ENCODE measurements around the gene BTG1.

Gene BTG1

GRCh38 chr12:92133171-92133570 lies 12.5 kb downstream of the BTG1 start:
- no peak for DNase-seq (ENCODE audit: low spot score)

- peak; percentile 54 for DNase-seq (ENCODE audit: low spot score)
These were observed 13.4 kb downstream of the BTG1 start for GRCh38 chr12:92132288-92132687.

- no peak for DNase-seq (ENCODE audit: low spot score)
These were observed 14.6 kb downstream of the BTG1 start for GRCh38 chr12:92130999-92131398.

- no peak for DNase-seq (ENCODE audit: low spot score)
These were observed 16.0 kb downstream of the BTG1 start for GRCh38 chr12:92129609-92130008.

GRCh38 chr12:92128612-92129011 lies 17.0 kb downstream of the BTG1 start:
- DNase-seq (ENCODE audit: low spot score) = no peak

GRCh38 chr12:92124689-92125029 lies 21.0 kb downstream of the BTG1 start:
- DNase-seq (ENCODE audit: low spot score) = no peak

- DNase-seq (ENCODE audit: low spot score) = no peak
These were observed 21.6 kb downstream of the BTG1 start for GRCh38 chr12:92123780-92124688.

- no peak for DNase-seq (ENCODE audit: low spot score)
These were observed 22.5 kb downstream of the BTG1 start for GRCh38 chr12:92122941-92123779.

GRCh38 chr12:92121826-92122225 lies 23.8 kb downstream of the BTG1 start:
- DNase-seq (ENCODE audit: low spot score) = no peak

GRCh38 chr12:92118826-92119536 lies 26.7 kb downstream of the BTG1 start:
- DNase-seq (ENCODE audit: low spot score) = no peak

GRCh38 chr12:92114834-92115233 lies 30.8 kb downstream of the BTG1 start:
- DNase-seq (ENCODE audit: low spot score) = no peak

- no peak for DNase-seq (ENCODE audit: low spot score)
These were observed 34.4 kb downstream of the BTG1 start for GRCh38 chr12:92111256-92111655.

GRCh38 chr12:92110083-92110640 lies 35.5 kb downstream of the BTG1 start:
- DNase-seq (ENCODE audit: low spot score) = no peak

- DNase-seq (ENCODE audit: low spot score) = no peak
These were observed 36.0 kb downstream of the BTG1 start for GRCh38 chr12:92109613-92110012.

- no peak for DNase-seq (ENCODE audit: low spot score)
These were observed 37.0 kb downstream of the BTG1 start for GRCh38 chr12:92108651-92109050.

- DNase-seq (ENCODE audit: low spot score) = no peak
These were observed 38.0 kb downstream of the BTG1 start for GRCh38 chr12:92107621-92108131.

GRCh38 chr12:92107094-92107493 lies 38.6 kb downstream of the BTG1 start:
- DNase-seq (ENCODE audit: low spot score) = no peak

- no peak for DNase-seq (ENCODE audit: low spot score)
These were observed 40.0 kb downstream of the BTG1 start for GRCh38 chr12:92105676-92106075.

GRCh38 chr12:92105110-92105509 lies 40.5 kb downstream of the BTG1 start:
- no peak for DNase-seq (ENCODE audit: low spot score)

- no peak for DNase-seq (ENCODE audit: low spot score)
These were observed 43.0 kb downstream of the BTG1 start for GRCh38 chr12:92102606-92103005.

- no peak for DNase-seq (ENCODE audit: low spot score)
These were observed 46.9 kb downstream of the BTG1 start for GRCh38 chr12:92098594-92099380.

Measured in CD4-positive, alpha-beta T cell treated with Interleukin-15 for 4 hours (primary cell).